H9 (cell line): ENCODE results near the gene KIRREL3. TPM values are rescaled to one million over a fixed set of nuclear protein-coding genes. Genes with fewer than 3 reads are reported as not detected.

ENCODE experiments used
- DNase-seq: peaks from one replicate; pipeline ENCODE4 v3.0.0-alpha.2; 2017
- H2AFZ ChIP-seq: one replicate; pipeline ENCODE4 v1.6.1; 2013; ENCODE audit warnings: mild to moderate bottlenecking, low read length, control low read depth, moderate library complexity
- H2AK5ac ChIP-seq: 2 replicates; pipeline ENCODE4 v1.6.1; 2013; ENCODE audit warnings: low read length, control low read depth, mixed read lengths; ENCODE audit not compliant: insufficient read length
- H2BK120ac ChIP-seq: one replicate; pipeline ENCODE4 v1.6.1; 2013; ENCODE audit warnings: low read depth, mild to moderate bottlenecking, low read length, control low read depth, inconsistent platforms; ENCODE audit not compliant: poor library complexity, severe bottlenecking
- H2BK12ac ChIP-seq: 2 replicates; pipeline ENCODE4 v1.6.1; 2013; ENCODE audit warnings: low read length, control low read depth, mixed read lengths, low read depth; ENCODE audit not compliant: insufficient read length
- H2BK15ac ChIP-seq: 2 replicates; pipeline ENCODE4 v1.6.1; 2013; ENCODE audit warnings: low read depth, low read length, control low read depth
- H2BK20ac ChIP-seq: one replicate; pipeline ENCODE4 v1.6.1; 2013; ENCODE audit warnings: low read depth, mild to moderate bottlenecking, low read length, control low read depth, inconsistent platforms; ENCODE audit not compliant: poor library complexity, severe bottlenecking
- H2BK5ac ChIP-seq: 2 replicates; pipeline ENCODE4 v1.6.1; 2013; ENCODE audit warnings: low read length, control low read depth, mixed read lengths; ENCODE audit not compliant: insufficient read length
- H3K14ac ChIP-seq: 2 replicates; pipeline ENCODE4 v1.6.1; 2013; ENCODE audit warnings: low read length, control low read depth; ENCODE audit not compliant: insufficient read depth
- H3K18ac ChIP-seq: 2 replicates; pipeline ENCODE4 v1.6.1; 2013; ENCODE audit warnings: low read depth, mild to moderate bottlenecking, mixed read lengths, low read length, control low read depth; ENCODE audit not compliant: insufficient read length
- H3K23ac ChIP-seq: 2 replicates; pipeline ENCODE4 v1.6.1; 2013; ENCODE audit warnings: low read length, control low read depth, mixed read lengths, low read depth; ENCODE audit not compliant: insufficient read length
- H3K23me2 ChIP-seq: 2 replicates; pipeline ENCODE4 v1.6.1; 2013; ENCODE audit warnings: low read depth, mild to moderate bottlenecking, mixed read lengths, low read length, control low read depth; ENCODE audit not compliant: insufficient read length, poor library complexity, severe bottlenecking
- H3K27ac ChIP-seq: 2 replicates; pipeline ENCODE4 v1.5.1; 2013; ENCODE audit warnings: low read length, control low read depth, mixed read lengths, low read depth; ENCODE audit not compliant: insufficient read length
- H3K27me3 ChIP-seq: 2 replicates; pipeline ENCODE4 v1.6.1; 2013; ENCODE audit warnings: low read length, control low read depth, inconsistent platforms; ENCODE audit not compliant: insufficient read depth
- H3K4ac ChIP-seq: 2 replicates; pipeline ENCODE4 v1.6.1; 2013; ENCODE audit warnings: low read depth, mild to moderate bottlenecking, control low read depth, inconsistent platforms, low read length, moderate library complexity
- H3K4me1 ChIP-seq: 2 replicates; pipeline ENCODE4 v1.6.1; 2013; ENCODE audit warnings: low read length, control low read depth, inconsistent platforms; ENCODE audit not compliant: insufficient read depth
- H3K4me2 ChIP-seq: 2 replicates; pipeline ENCODE4 v1.6.1; 2013; ENCODE audit warnings: low read length, control low read depth, mixed read lengths; ENCODE audit not compliant: insufficient read length, insufficient read depth
- H3K56ac ChIP-seq: 2 replicates; pipeline ENCODE4 v1.6.1; 2013; ENCODE audit warnings: low read depth, mild to moderate bottlenecking, mixed read lengths, low read length, control low read depth; ENCODE audit not compliant: insufficient read length
- H3K79me1 ChIP-seq: 2 replicates; pipeline ENCODE4 v1.6.1; 2013; ENCODE audit warnings: low read depth, mild to moderate bottlenecking, moderate library complexity, low read length, control low read depth, inconsistent platforms; ENCODE audit not compliant: insufficient read depth, poor library complexity, severe bottlenecking
- H3K79me2 ChIP-seq: 2 replicates; pipeline ENCODE4 v1.6.1; 2013; ENCODE audit warnings: low read length, control low read depth, inconsistent platforms; ENCODE audit not compliant: insufficient read depth
- H3K9ac ChIP-seq: 2 replicates; pipeline ENCODE4 v1.6.1; 2013; ENCODE audit warnings: low read length, control low read depth, mixed read lengths; ENCODE audit not compliant: insufficient read length; ENCODE audit errors: extremely low read depth
- H3K9me3 ChIP-seq: one replicate; pipeline ENCODE4 v1.6.1; 2013; ENCODE audit warnings: low read depth, low read length, inconsistent platforms; ENCODE audit not compliant: control insufficient read depth
- H3T11ph ChIP-seq: one replicate; pipeline ENCODE4 v1.6.1; 2013; ENCODE audit warnings: mild to moderate bottlenecking, low read length, control low read depth, inconsistent platforms
- H4K20me1 ChIP-seq: one replicate; pipeline ENCODE4 v1.6.1; 2013; ENCODE audit not compliant: control insufficient read depth, insufficient read length, insufficient read depth
- H4K5ac ChIP-seq: 2 replicates; pipeline ENCODE4 v1.6.1; 2013; ENCODE audit warnings: low read depth, mild to moderate bottlenecking, mixed read lengths, low read length, control low read depth; ENCODE audit not compliant: insufficient read length
- H4K8ac ChIP-seq: replicated peaks from 2 replicates; pipeline ENCODE4 v1.6.1; 2013; ENCODE audit warnings: low read length, control low read depth, mixed read lengths, low read depth; ENCODE audit not compliant: insufficient read length
- H4K91ac ChIP-seq: 2 replicates; pipeline ENCODE4 v1.6.1; 2013; ENCODE audit warnings: low read depth, mild to moderate bottlenecking, moderate library complexity, mixed read lengths, low read length, control low read depth; ENCODE audit not compliant: insufficient read length
- H3K27ac Mint-ChIP-seq, 3 experiments: 2 replicates in 2 of 3; 3 replicates in 1 of 3; pipeline ENCODE4 v1.8.0; 2020 to 2021; ENCODE audit warnings: mixed read lengths in 3 of 3, mild to moderate bottlenecking in 1 of 3, moderate library complexity in 1 of 3
- H3K27me3 Mint-ChIP-seq: 2 replicates; pipeline ENCODE4 v1.8.0; 2021; ENCODE audit warnings: low read depth, mild to moderate bottlenecking, moderate library complexity, mixed read lengths
- H3K36me3 Mint-ChIP-seq, 3 experiments: 2 replicates in 2 of 3; 3 replicates in 1 of 3; pipeline ENCODE4 v1.8.0; 2020 to 2021; ENCODE audit warnings: low read depth in 3 of 3, mixed read lengths in 3 of 3; ENCODE audit not compliant: insufficient read depth in 1 of 3
- H3K4me1 Mint-ChIP-seq, 2 experiments: 2 replicates each; pipeline ENCODE4 v1.8.0; 2020; ENCODE audit warnings: mixed read lengths in 2 of 2
- H3K4me3 Mint-ChIP-seq, 2 experiments: 2 replicates in 1 of 2; 3 replicates in 1 of 2; pipeline ENCODE4 v1.8.0; 2020 to 2021; ENCODE audit warnings: mild to moderate bottlenecking in 2 of 2, mixed read lengths in 2 of 2, moderate library complexity in 1 of 2
- H3K9me3 Mint-ChIP-seq, 2 experiments: 2 replicates in 1 of 2; 3 replicates in 1 of 2; pipeline ENCODE4 v1.8.0; 2020; ENCODE audit warnings: mild to moderate bottlenecking in 2 of 2, mixed read lengths in 2 of 2, moderate library complexity in 1 of 2
- CTCF ChIP-seq: fragments of 200-600 bp; sonication (generic); conservative IDR thresholded peaks from 3 replicates; pipeline ENCODE4 v1.8.0; 2021; ENCODE audit warnings: antibody characterized with exemption, mild to moderate bottlenecking
- WGBS: extraction: QIAGEN DNeasy Blood & Tissue Kit; methylation state at CpG from one replicate; pipeline ENCODE4 v1.1.7; 2013; ENCODE audit warnings: missing lambda C conversion rate, low lambda C conversion rate, mixed read lengths; ENCODE audit not compliant: insufficient read length; ENCODE audit errors: extremely low coverage; 5-methylcytosine and 5-hydroxymethylcytosine counted together
- total RNA-seq: library from RNA; stranded (reverse); gene quantifications from 2 replicates; pipeline ENCODE4 v1.2.1, GENCODE V29; 2021

Gene KIRREL3
- total RNA-seq, 1 experiment from 2014 or later: 0.17 TPM

GRCh38 chr11:126744699-126745098 lies 255.9 kb downstream of the KIRREL3 start:
- Histone ChIP-seq H4K5ac (no peak overlapping the region), H3K4me2 (no peak overlapping the region), H2BK120ac (no peak overlapping the region), H2BK12ac (no peak overlapping the region), H3K18ac (no peak overlapping the region), H2BK15ac (no peak overlapping the region), H3K23ac (no peak overlapping the region), H2AFZ (no peak overlapping the region), H3K4ac (no peak overlapping the region), H3K23me2 (no peaks in the 10 kb centered on the region), H2AK5ac (no peak overlapping the region), H3T11ph (no peak overlapping the region), H4K91ac (no peak overlapping the region), H3K56ac (no peak overlapping the region), H3K27ac (no peak overlapping the region), H4K20me1 (no peaks in the 10 kb centered on the region), H3K14ac (no peak overlapping the region), H3K9me3 (no peaks in the 10 kb centered on the region), H3K9ac (no peak overlapping the region), H3K79me2 (no peaks in the 10 kb centered on the region), H4K8ac (no peak overlapping the region), H3K79me1 (no peaks in the 10 kb centered on the region), H3K27me3 (no peaks in the 10 kb centered on the region), H2BK5ac (no peak overlapping the region), H3K4me1 (peaks cover 7% of the 10 kb centered on the region), H2BK20ac (no peak overlapping the region)
- no CpG with 5 or more reads among the region's 4 CpGs for WGBS
- no peaks in the 10 kb centered on the region for H3K9me3 Mint-ChIP-seq
- no peak overlapping the region for H3K27ac Mint-ChIP-seq
- no peak overlapping the region for H3K4me3 Mint-ChIP-seq
- H3K4me1 Mint-ChIP-seq: peaks cover 24 to 26% of the 10 kb centered on the region in 2 experiments
- H3K36me3 Mint-ChIP-seq: no peaks in the 10 kb centered on the region
- DNase-seq: no peak
- TF ChIP-seq CTCF: no peak
- peaks cover 3% of the 10 kb centered on the region; the same call in 1 of the 2 replicates for H3K27me3 Mint-ChIP-seq
